CD14-positive monocyte (primary cell): ENCODE results near the gene GPR65. TPM values are rescaled to one million over a fixed set of nuclear protein-coding genes. Genes with fewer than 3 reads are reported as not detected.

Experiments
- DNase-seq, 3 donors: peaks; one replicate each; pipeline ENCODE4 v3.0.0-alpha.2; 2011 to 2022
- H2AFZ ChIP-seq: 2 replicates; pipeline ENCODE4 v1.6.0; 2012; ENCODE audit warnings: mild to moderate bottlenecking, low read depth, low read length, inconsistent platforms; ENCODE audit not compliant: insufficient read depth, poor library complexity, severe bottlenecking
- H3K27ac ChIP-seq, 2 donors: 1 replicate in 1 of 2; 2 replicates in 1 of 2; pipeline ENCODE4 v1.5.1; 2012 to 2013; ENCODE audit warnings: low read length in 2 of 2, control low read depth in 1 of 2, inconsistent platforms in 1 of 2, low read depth in 1 of 2, mild to moderate bottlenecking in 1 of 2
- H3K27me3 ChIP-seq, 2 donors: one replicate each; pipeline versions ENCODE4 v1.6.0 to v1.6.1; 2011 to 2013; ENCODE audit warnings: low read length in 2 of 2; ENCODE audit not compliant: control insufficient read depth in 2 of 2, insufficient read depth in 2 of 2
- H3K36me3 ChIP-seq, 2 donors: replicated peaks in 1 of 2; 1 replicate in 1 of 2; 2 replicates in 1 of 2; pipeline versions ENCODE4 v1.5.1 to v1.6.1; 2012 to 2013; ENCODE audit warnings: low read length in 2 of 2, control low read depth in 1 of 2, inconsistent platforms in 1 of 2, mild to moderate bottlenecking in 1 of 2; ENCODE audit not compliant: insufficient read depth in 2 of 2, control insufficient read depth in 1 of 2
- H3K4me1 ChIP-seq, 2 donors: 1 replicate in 1 of 2; 2 replicates in 1 of 2; pipeline versions ENCODE4 v1.5.1 to v1.6.1; 2012 to 2013; ENCODE audit warnings: low read length in 2 of 2, control low read depth in 1 of 2, inconsistent platforms in 1 of 2, mild to moderate bottlenecking in 1 of 2, moderate library complexity in 1 of 2; ENCODE audit not compliant: insufficient read depth in 2 of 2, control insufficient read depth in 1 of 2
- H3K4me2 ChIP-seq: replicated peaks from 2 replicates; pipeline ENCODE3; 2012; ENCODE audit warnings: low read length, moderate library complexity, mild to moderate bottlenecking; ENCODE audit not compliant: poor library complexity, severe bottlenecking; ENCODE audit errors: extremely low read depth
- H3K4me3 ChIP-seq, 3 experiments: fragments of 200-600 bp in 1 of 3; sonication (generic) in 1 of 3; replicated peaks in 1 of 3; 1 replicate in 2 of 3; 2 replicates in 1 of 3; pipeline ENCODE4 v1.5.1; 2011 to 2013; ENCODE audit warnings: low read length in 3 of 3, mild to moderate bottlenecking in 3 of 3, control low read depth in 2 of 3, low read depth in 2 of 3, inconsistent platforms in 1 of 3, moderate library complexity in 1 of 3
- H3K79me2 ChIP-seq: 2 replicates; pipeline ENCODE4 v1.6.0; 2012; ENCODE audit warnings: mild to moderate bottlenecking, control low read depth, inconsistent platforms, low read length, moderate library complexity; ENCODE audit not compliant: insufficient read depth
- H3K9ac ChIP-seq: 2 replicates; pipeline ENCODE4 v1.6.0; 2017; ENCODE audit warnings: low read length, mild to moderate bottlenecking; ENCODE audit not compliant: insufficient read depth, poor library complexity, severe bottlenecking
- H3K9me3 ChIP-seq, 2 donors: replicated peaks in 1 of 2; 1 replicate in 1 of 2; 2 replicates in 1 of 2; pipeline versions ENCODE4 v1.5.1 to v1.6.1; 2012 to 2013; ENCODE audit warnings: low read length in 2 of 2, control low read depth in 1 of 2; ENCODE audit not compliant: control insufficient read depth in 1 of 2, insufficient read depth in 1 of 2
- H4K20me1 ChIP-seq: 2 replicates; pipeline ENCODE4 v1.6.0; 2012; ENCODE audit warnings: mild to moderate bottlenecking, low read length, control low read depth, moderate library complexity; ENCODE audit not compliant: insufficient read depth
- H3K27ac Mint-ChIP-seq, 7 donors: one replicate each; pipeline ENCODE4 v1.8.0; 2020; ENCODE audit warnings: mild to moderate bottlenecking in 7 of 7, mixed read lengths in 7 of 7, moderate library complexity in 6 of 7, inconsistent platforms in 2 of 7
- H3K27me3 Mint-ChIP-seq, 3 donors: one replicate each; pipeline ENCODE4 v1.8.0; 2021 to 2022; ENCODE audit warnings: low read depth in 3 of 3, mild to moderate bottlenecking in 3 of 3, mixed read lengths in 3 of 3, moderate library complexity in 3 of 3, inconsistent platforms in 1 of 3
- H3K36me3 Mint-ChIP-seq, 2 donors: one replicate each; pipeline ENCODE4 v1.8.0; 2020; ENCODE audit warnings: mixed read lengths in 2 of 2, inconsistent platforms in 1 of 2, mild to moderate bottlenecking in 1 of 2
- H3K4me1 Mint-ChIP-seq: one replicate; pipeline ENCODE4 v1.8.0; 2020; ENCODE audit warnings: mild to moderate bottlenecking, mixed read lengths
- H3K4me3 Mint-ChIP-seq, 2 donors: one replicate each; pipeline ENCODE4 v1.8.0; 2020; ENCODE audit warnings: mild to moderate bottlenecking in 2 of 2, mixed read lengths in 2 of 2, moderate library complexity in 1 of 2
- H3K9me3 Mint-ChIP-seq, 7 donors: one replicate each; pipeline ENCODE4 v1.8.0; 2020 to 2022; ENCODE audit warnings: mixed read lengths in 7 of 7, mild to moderate bottlenecking in 6 of 7, moderate library complexity in 6 of 7, inconsistent platforms in 2 of 7
- WGBS: methylation state at CpG from one replicate; pipeline ENCODE4 v1.1.5; 2013; ENCODE audit warnings: missing lambda C conversion rate; ENCODE audit not compliant: insufficient coverage; 5-methylcytosine and 5-hydroxymethylcytosine counted together
- intact Hi-C, 2 donors: fragments of 100-400 bp; cut with micrococcal nuclease; formaldehyde crosslinking; loops; one replicate each; pipeline versions ENCODE4 v1.15.0 to v1.15.1; 2023
- polyA minus RNA-seq: library from RNA; depleted of rRNA, polyadenylated mRNA; stranded (reverse); fragments of >200 nt; gene quantifications from 2 replicates; pipeline ENCODE4 v1.2.3, GENCODE V29; 2012
- polyA plus RNA-seq, 3 donors: library from polyadenylated mRNA; depleted of rRNA in 1 of 3; unstranded in 2 of 3; stranded (reverse) in 1 of 3; fragments of 300-500 nt in 2 of 3; fragments of >200 nt in 1 of 3; fragmentation: Illumina TruSeq in 2 of 3; gene quantifications; 1 replicate in 2 of 3; 2 replicates in 1 of 3; pipeline ENCODE4 v1.2.3, GENCODE V29; 2012 to 2021
- total RNA-seq, 12 experiments: library from RNA in 1 of 12; stranded (reverse) in 1 of 12; fragments of 120-200 nt in 1 of 12; gene quantifications; one replicate each; pipeline ENCODE4 v1.2.4 and lab custom pipeline; 2013 to 2026; ENCODE audit warnings: mixed read lengths in 6 of 12, inconsistent platforms in 1 of 12
- TF ChIP-seq, protein P1 (sequence below): fragments of 200-600 bp; IDR thresholded peaks from one replicate; pipeline ENCODE4 v1.8.0; 2022; ENCODE audit warnings: antibody characterized with exemption, mild to moderate bottlenecking

GPR65 gene, protein sequence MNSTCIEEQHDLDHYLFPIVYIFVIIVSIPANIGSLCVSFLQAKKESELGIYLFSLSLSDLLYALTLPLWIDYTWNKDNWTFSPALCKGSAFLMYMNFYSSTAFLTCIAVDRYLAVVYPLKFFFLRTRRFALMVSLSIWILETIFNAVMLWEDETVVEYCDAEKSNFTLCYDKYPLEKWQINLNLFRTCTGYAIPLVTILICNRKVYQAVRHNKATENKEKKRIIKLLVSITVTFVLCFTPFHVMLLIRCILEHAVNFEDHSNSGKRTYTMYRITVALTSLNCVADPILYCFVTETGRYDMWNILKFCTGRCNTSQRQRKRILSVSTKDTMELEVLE
- 55.8 TPM for total RNA-seq (2013)
- polyA plus RNA-seq (10 to 100 TPM; 15.5 to 33.3 (median 20.6) TPM), polyA minus RNA-seq (15.8 and 24.1 TPM in 2 replicates), total RNA-seq (lab: John Stamatoyannopoulos, UW) (3.4 to 89.9 (median 39.1) reads per million in 11 experiments)

GRCh38 chr14:88005050-88005481 lies at the start of gene GPR65:
GPR65 (plus strand) TSS chr14:88005135; CDS start chr14:88010848, 5,713 bp downstream.
- peaks cover 0 to 2% (median 0%) of the 10 kb centered on the region in 7 donors for H3K9me3 Mint-ChIP-seq
- Histone ChIP-seq H3K4me3 (peak within 1 kb of the TSS; percentile 63 to 99 (median 86)), H4K20me1 (peaks cover 6% of the 10 kb centered on the region), H3K79me2 (peaks cover 63% of the 10 kb centered on the region), H3K9ac (peak within 1 kb of the TSS; percentile 66), H3K27ac (peak within 1 kb of the TSS; percentile 79 to 89), H3K4me2 (peak within 1 kb of the TSS; percentile 72), H3K27me3 (no peaks in the 10 kb centered on the region), H3K4me1 (peaks cover 58 to 81% of the 10 kb centered on the region in 2 donors), H3K9me3 (no peaks in the 10 kb centered on the region), H2AFZ (no peak within 1 kb of the TSS), H3K36me3 (peaks cover under 1 to 5% of the 10 kb centered on the region in 2 donors)
- peak; percentile 69 to 81 (median 79) for DNase-seq
- peak within 1 kb of the TSS; percentile 70 to 91 for H3K4me3 Mint-ChIP-seq
- peaks cover 0 to 1% (median 0%) of the 10 kb centered on the region in 3 donors for H3K27me3 Mint-ChIP-seq
- peaks cover 18 to 23% of the 10 kb centered on the region in 2 donors for H3K36me3 Mint-ChIP-seq
- peaks cover 74% of the 10 kb centered on the region for H3K4me1 Mint-ChIP-seq
- H3K27ac Mint-ChIP-seq = peak within 1 kb of the TSS; percentile 90 to 96 (median 93)
- WGBS = no CpG with 5 or more reads among the region's 3 CpGs
- TF ChIP-seq, protein P1, sequence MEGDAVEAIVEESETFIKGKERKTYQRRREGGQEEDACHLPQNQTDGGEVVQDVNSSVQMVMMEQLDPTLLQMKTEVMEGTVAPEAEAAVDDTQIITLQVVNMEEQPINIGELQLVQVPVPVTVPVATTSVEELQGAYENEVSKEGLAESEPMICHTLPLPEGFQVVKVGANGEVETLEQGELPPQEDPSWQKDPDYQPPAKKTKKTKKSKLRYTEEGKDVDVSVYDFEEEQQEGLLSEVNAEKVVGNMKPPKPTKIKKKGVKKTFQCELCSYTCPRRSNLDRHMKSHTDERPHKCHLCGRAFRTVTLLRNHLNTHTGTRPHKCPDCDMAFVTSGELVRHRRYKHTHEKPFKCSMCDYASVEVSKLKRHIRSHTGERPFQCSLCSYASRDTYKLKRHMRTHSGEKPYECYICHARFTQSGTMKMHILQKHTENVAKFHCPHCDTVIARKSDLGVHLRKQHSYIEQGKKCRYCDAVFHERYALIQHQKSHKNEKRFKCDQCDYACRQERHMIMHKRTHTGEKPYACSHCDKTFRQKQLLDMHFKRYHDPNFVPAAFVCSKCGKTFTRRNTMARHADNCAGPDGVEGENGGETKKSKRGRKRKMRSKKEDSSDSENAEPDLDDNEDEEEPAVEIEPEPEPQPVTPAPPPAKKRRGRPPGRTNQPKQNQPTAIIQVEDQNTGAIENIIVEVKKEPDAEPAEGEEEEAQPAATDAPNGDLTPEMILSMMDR = no peak
- intact Hi-C loops = loop anchor here in 1 of 2 donors (10.0 kb wide), 1 partner anchor 380 kb away; the partner anchor contains the start of gene SPATA7

DNA sequence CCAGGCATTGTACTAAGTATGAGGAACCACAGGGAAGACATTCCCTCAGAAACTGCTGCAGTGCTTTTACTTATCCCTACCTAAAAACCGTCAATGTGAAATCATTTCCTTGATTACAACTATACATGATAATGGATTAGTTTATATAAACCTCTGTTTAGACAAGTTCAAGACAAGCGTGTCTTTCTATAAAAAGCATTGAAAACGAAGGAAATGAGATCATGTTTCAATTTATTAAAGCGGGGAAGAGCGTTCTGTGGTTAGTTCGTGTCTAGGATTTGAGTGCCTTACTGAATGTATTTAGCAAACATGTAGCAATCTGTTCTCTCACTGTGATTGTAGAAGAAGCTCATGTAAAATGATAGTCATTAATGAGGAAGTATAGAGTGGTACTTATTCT lies 49.4 kb upstream of the GPR65 start:
- DNase-seq = no peak
- intact Hi-C loops = no loop called here
- Mint-ChIP-seq H3K27ac (no peak overlapping the region), H3K36me3 (peaks cover 53 to 54% of the 10 kb centered on the region in 2 donors), H3K27me3 (no peaks in the 10 kb centered on the region), H3K4me3 (no peak overlapping the region), H3K9me3 (peaks cover 0 to 7% (median 2%) of the 10 kb centered on the region in 7 donors), H3K4me1 (peaks cover 42% of the 10 kb centered on the region)
- H3K9ac ChIP-seq = no peak overlapping the region
- H3K4me1 ChIP-seq = peaks cover 2 to 16% of the 10 kb centered on the region in 2 donors
- H3K79me2 ChIP-seq = no peaks in the 10 kb centered on the region
- H3K27me3 ChIP-seq = no peaks in the 10 kb centered on the region
- no peak overlapping the region for H2AFZ ChIP-seq
- H3K9me3 ChIP-seq = no peaks in the 10 kb centered on the region
- 20% methylated on average over 5 of the region's 6 CpGs for WGBS
- peak overlapping the region in 1 of 2 donors; percentile 14 for H3K27ac ChIP-seq
- no peaks in the 10 kb centered on the region for H4K20me1 ChIP-seq
- no peak overlapping the region for H3K4me2 ChIP-seq
- no peak overlapping the region for H3K4me3 ChIP-seq
- peaks cover 19 to 67% of the 10 kb centered on the region in 2 donors for H3K36me3 ChIP-seq
- TF ChIP-seq, protein P1 = no peak
